ENCODE measurements around the gene USP5.

GRCh38 chr12:6820166-6820565 is 31.8 kb upstream of the USP5 start:
- TF ChIP-seq CTCF (IDR thresholded peaks at IDR 0.05), result no peak
- no peak for TF ChIP-seq POLR2AphosphoS5 (IDR thresholded peaks at IDR 0.05)
- no peak for TF ChIP-seq POLR2A (IDR thresholded peaks at IDR 0.05)
- TF ChIP-seq EP300 (IDR thresholded peaks at IDR 0.05), result no peak

Measured in stomach (tissue), 4 donors.